Spleen (tissue), 11 donors: ENCODE data around the gene ASPDH. TPM values are rescaled to one million over a fixed set of nuclear protein-coding genes. Genes with fewer than 3 reads are reported as not detected.

Experiments
- DNase-seq: peaks from one replicate; pipeline ENCODE4 v3.0.0-alpha.2; 2020
- H3K27ac ChIP-seq, 8 donors: fragments of 200-600 bp; sonication (generic) in 7 of 8; 1 replicate in 4 of 8; 2 replicates in 4 of 8; pipeline versions ENCODE4 v1.5.0 to v1.8.0; 2016 to 2021; ENCODE audit warnings: inconsistent platforms in 4 of 8, mild to moderate bottlenecking in 4 of 8, moderate library complexity in 1 of 8
- H3K27me3 ChIP-seq, 7 donors: fragments of 200-600 bp; sonication (generic) in 6 of 7; replicated peaks in 1 of 7; 1 replicate in 4 of 7; 2 replicates in 3 of 7; pipeline versions ENCODE4 v1.5.0 to v1.8.0; 2016 to 2021; ENCODE audit warnings: inconsistent platforms in 3 of 7, mild to moderate bottlenecking in 1 of 7
- H3K36me3 ChIP-seq, 6 donors: fragments of 200-600 bp; sonication (generic) in 5 of 6; 1 replicate in 4 of 6; 2 replicates in 2 of 6; pipeline versions ENCODE4 v1.5.0 to v1.8.0; 2016 to 2021; ENCODE audit warnings: inconsistent platforms in 2 of 6
- H3K4me1 ChIP-seq, 6 donors: fragments of 200-600 bp; sonication (generic) in 5 of 6; 1 replicate in 3 of 6; 2 replicates in 3 of 6; pipeline versions ENCODE4 v1.5.0 to v1.8.0; 2016 to 2021; ENCODE audit warnings: inconsistent platforms in 3 of 6
- H3K4me3 ChIP-seq, 8 donors: fragments of 200-600 bp; sonication (generic) in 7 of 8; 1 replicate in 4 of 8; 2 replicates in 4 of 8; pipeline versions ENCODE4 v1.5.0 to v1.8.0; 2016 to 2021; ENCODE audit warnings: inconsistent platforms in 4 of 8, mild to moderate bottlenecking in 4 of 8, moderate library complexity in 2 of 8
- H3K9me3 ChIP-seq, 8 donors: fragments of 200-600 bp; sonication (generic) in 7 of 8; 1 replicate in 4 of 8; 2 replicates in 4 of 8; pipeline versions ENCODE4 v1.5.0 to v1.8.0; 2016 to 2021; ENCODE audit warnings: inconsistent platforms in 4 of 8
- CTCF ChIP-seq, 11 experiments: fragments of 200-600 bp in 7 of 11; fragments of 450-650 bp in 4 of 11; sonication (generic) in 4 of 11; IDR thresholded peaks in 8 of 11; conservative IDR thresholded peaks in 3 of 11; 1 replicate in 7 of 11; 2 replicates in 4 of 11; pipeline versions ENCODE4 v1.4.0 to v1.8.0; 2016 to 2021; ENCODE audit warnings: antibody characterized with exemption in 11 of 11, inconsistent platforms in 4 of 11, mild to moderate bottlenecking in 1 of 11
- POLR2A ChIP-seq, 3 donors: fragments of 450-650 bp; IDR thresholded peaks; one replicate each; pipeline ENCODE4 v1.5.1; 2017; ENCODE audit warnings: antibody characterized with exemption in 3 of 3, mild to moderate bottlenecking in 1 of 3
- POLR2AphosphoS5 ChIP-seq, 3 donors: sonication (generic); formaldehyde crosslinking; IDR thresholded peaks; one replicate each; pipeline ENCODE4 v1.5.1; 2017; ENCODE audit warnings: antibody characterized with exemption in 3 of 3
- WGBS, 5 donors: extraction: QIAGEN DNeasy Blood & Tissue Kit in 3 of 5; methylation state at CpG; one replicate each; pipeline versions ENCODE4 v1.1.5 to v1.1.7; 2013 to 2018; 5-methylcytosine and 5-hydroxymethylcytosine counted together
- intact Hi-C: fragments of 100-400 bp; cut with DNase I; formaldehyde crosslinking; loops from one replicate; pipeline ENCODE4 v1.15.0; 2023; ENCODE audit warnings: low total_unique reads
- polyA plus RNA-seq, 3 donors: library from polyadenylated mRNA; stranded (reverse); fragments of 200-250 nt; gene quantifications; one replicate each; pipeline ENCODE4 v1.2.1, GENCODE V29; 2013
- total RNA-seq, 7 donors: library from RNA; depleted of rRNA in 3 of 7; stranded (reverse); fragments of >200 nt in 3 of 7; fragmentation: NEBNext Ultra II Directional in 4 of 7; extraction: Animal tissue kit (Norgen Biotek cat#: 25700) in 4 of 7; gene quantifications; one replicate each; pipeline versions ENCODE4 v1.1.0 to v1.2.1, GENCODE V29; 2016 to 2021
- donor health status: healthy with polysubstance abuse.
- donor health status: DM: no; HTN: no; CAD: no; lungs with moderate emphysema.
- donor health status: DM: no; HTN: no; CAD: no.
- donor health status: Bipolar disorder and iron deficiency.
- donor health status: healthy.
- donor health status: DM: no; HTN: no; CAD: no.
- donor health status: DM: yes; HTN: yes; CAD: no.

ASPDH gene
- total and polyA plus RNA-seq, 10 donors, result not detected

DNA sequence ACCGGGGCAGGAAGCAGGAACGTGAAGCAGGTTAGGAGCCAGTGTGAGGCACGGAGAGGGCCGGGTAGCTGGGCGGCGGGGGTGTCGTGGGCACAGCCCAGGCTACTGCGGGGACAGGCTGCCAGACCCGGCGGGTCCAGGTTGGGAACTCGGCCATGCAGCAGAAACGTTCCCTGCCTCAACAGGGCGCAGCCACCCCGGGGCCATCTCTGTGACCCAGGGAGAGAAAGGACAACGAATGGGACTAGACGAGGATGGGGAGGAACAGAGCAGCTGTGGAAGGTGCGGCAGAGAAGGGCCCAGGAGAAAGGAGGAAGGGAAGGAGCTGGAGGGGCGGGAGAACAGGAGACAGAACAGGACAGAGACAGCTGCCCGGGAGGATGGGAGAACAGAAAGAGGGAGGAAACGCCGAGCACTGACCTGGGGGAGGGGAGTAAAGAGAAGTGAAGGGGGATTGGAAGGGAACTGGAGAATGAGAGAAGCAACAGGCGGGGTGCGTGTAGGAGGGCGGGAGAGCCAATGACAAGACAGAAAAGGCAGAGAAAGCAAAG, 24.2 kb downstream of the ASPDH start:
- intact Hi-C loops, result no loop called here
- H3K36me3 ChIP-seq, result peaks cover 0 to 17% (median 2%) of the 10 kb centered on the region in 6 donors
- 53 to 70% (median 66%) methylated on average over 24 of the region's 24 CpGs for whole genome bisulfite sequencing, 5 donors
- peak overlapping the region in 1 of 8 donors; percentile 8 for H3K27ac ChIP-seq
- H3K27me3 ChIP-seq, result peaks cover 0 to 19% (median 0%) of the 10 kb centered on the region in 7 donors
- peaks cover 0 to 29% (median 11%) of the 10 kb centered on the region in 6 donors for H3K4me1 ChIP-seq
- peak; percentile 50 for DNase-seq
- no peak for TF ChIP-seq CTCF (IDR thresholded peaks at IDR 0.05 in 8 of 11, conservative IDR thresholded peaks at IDR 0.05 in 3 of 11)
- peak in 2 of 3 donors; percentile 20 to 59 for TF ChIP-seq POLR2AphosphoS5 (IDR thresholded peaks at IDR 0.05)
- TF ChIP-seq POLR2A (IDR thresholded peaks at IDR 0.05), result no peak
- H3K9me3 ChIP-seq, result no peaks in the 10 kb centered on the region
- H3K4me3 ChIP-seq, result no peak overlapping the region

- Histone ChIP-seq H3K4me1 (peaks cover 0 to 29% (median 11%) of the 10 kb centered on the region in 6 donors), H3K9me3 (no peaks in the 10 kb centered on the region), H3K36me3 (peaks cover 0 to 26% (median 6%) of the 10 kb centered on the region in 6 donors), H3K27me3 (peaks cover 0 to 19% (median 0%) of the 10 kb centered on the region in 7 donors), H3K4me3 (no peak overlapping the region), H3K27ac (peak overlapping the region in 3 of 8 donors; percentile 15 to 52 (median 33))
- WGBS, 5 donors, result 24 to 33% (median 29%) methylated on average over 13 of the region's 13 CpGs
- no peak for TF ChIP-seq POLR2A (IDR thresholded peaks at IDR 0.05)
- no peak for TF ChIP-seq POLR2AphosphoS5 (IDR thresholded peaks at IDR 0.05)
- TF ChIP-seq CTCF (IDR thresholded peaks at IDR 0.05 in 8 of 11, conservative IDR thresholded peaks at IDR 0.05 in 3 of 11), result no peak
- DNase-seq, result peak; percentile 15
- intact Hi-C loops, result no loop called here
Measured at GRCh38 chr19:50488389-50489194, 25.1 kb downstream of the ASPDH start.

GRCh38 chr19:50486823-50487515, 26.7 kb downstream of the ASPDH start:
- H3K4me1 ChIP-seq, result peaks cover 0 to 25% (median 9%) of the 10 kb centered on the region in 6 donors
- H3K4me3 ChIP-seq, result no peak overlapping the region
- H3K27ac ChIP-seq, result no peak overlapping the region
- 77 to 80% (median 78%) methylated on average over 18 of the region's 18 CpGs for WGBS, 5 donors
- H3K27me3 ChIP-seq, result peaks cover 0 to 19% (median 0%) of the 10 kb centered on the region in 7 donors
- no peaks in the 10 kb centered on the region for H3K9me3 ChIP-seq
- H3K36me3 ChIP-seq, result peaks cover 0 to 42% (median 23%) of the 10 kb centered on the region in 6 donors
- intact Hi-C loops, result no loop called here
- DNase-seq, result peak; percentile 70
- TF ChIP-seq POLR2AphosphoS5 (IDR thresholded peaks at IDR 0.05) (no peak), CTCF (IDR thresholded peaks at IDR 0.05 in 8 of 11, conservative IDR thresholded peaks at IDR 0.05 in 3 of 11) (peak in 6 of 11 experiments; percentile 23 to 49 (median 34))
